ENCODE measurements around the gene FOXS1.
"Not testable (repeated sequence)": the region's sequence is repeated elsewhere in the genome, so short reads cannot be mapped to it uniquely, and the experiment has no call there.

The FOXS1 gene

GRCh38 chr20:31820228-31820627 lies 25.2 kb downstream of the FOXS1 start:
- no peaks in the 10 kb centered on the region for H3K9me3 ChIP-seq (ENCODE audit: control insufficient read depth in 2 of 2, low read length in 2 of 2)
- peaks cover 0 to 3% of the 10 kb centered on the region in 2 donors for H3K27me3 ChIP-seq (ENCODE audit: control insufficient read depth in 1 of 2, insufficient read depth in 2 of 2, low read length in 2 of 2)
- H3K36me3 ChIP-seq (ENCODE audit: control insufficient read depth in 2 of 2, insufficient read depth in 2 of 2, low read length in 2 of 2) = no peaks in the 10 kb centered on the region
- H3K4me1 ChIP-seq (ENCODE audit: control insufficient read depth, insufficient read depth, low read length) = peaks cover 13% of the 10 kb centered on the region
- H3K27ac ChIP-seq (ENCODE audit: low read length) = no peak overlapping the region
- no peak overlapping the region for H3K4me3 ChIP-seq (ENCODE audit: low read length in 2 of 2)
- H3K9ac ChIP-seq (ENCODE audit: low read length in 2 of 2) = no peak overlapping the region

DNA sequence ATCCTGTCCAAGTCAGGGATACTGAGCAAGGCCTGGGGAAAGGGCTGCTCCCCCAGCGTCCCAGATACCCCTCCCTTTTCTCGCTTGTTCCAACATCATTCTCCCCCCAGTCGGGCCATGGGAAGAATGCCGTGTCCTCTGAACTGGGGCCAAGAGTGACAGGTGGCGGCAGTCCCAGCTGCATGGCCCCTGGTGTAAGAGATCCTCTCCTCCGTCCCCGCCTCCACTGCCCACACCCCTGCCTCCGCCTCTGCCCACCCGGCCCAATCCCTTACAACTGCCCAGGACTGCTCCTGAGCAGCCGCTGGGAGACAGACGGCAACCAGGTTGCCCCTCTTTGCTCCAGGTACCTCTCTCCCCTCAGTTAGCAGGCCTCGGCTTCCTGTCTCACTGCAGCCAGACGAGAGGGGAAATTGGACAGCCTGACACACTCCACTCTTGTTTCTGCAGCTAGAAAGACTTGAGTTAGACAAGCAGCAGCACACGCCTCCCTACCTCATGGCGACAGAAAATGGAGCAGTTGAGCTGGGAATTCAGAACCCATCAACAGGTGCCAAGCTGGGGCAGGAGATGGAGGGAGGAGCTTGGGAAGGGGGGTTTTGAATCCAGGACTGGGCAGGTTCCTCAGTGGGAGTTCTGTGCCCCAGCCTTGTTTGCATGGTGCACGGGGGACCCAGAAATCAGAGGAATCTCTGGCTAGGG lies 26.2 kb downstream of the FOXS1 start, which contains the start of gene MYLK2:
MYLK2 (plus strand) TSS at position 274 of the 702 bp plus-strand sequence; CDS start at position 499, 225 bp downstream.
- H3K36me3 ChIP-seq (ENCODE audit: control insufficient read depth in 2 of 2, insufficient read depth in 2 of 2, low read length in 2 of 2) = no peaks in the 10 kb centered on the region
- peaks cover 13% of the 10 kb centered on the region for H3K4me1 ChIP-seq (ENCODE audit: control insufficient read depth, insufficient read depth, low read length)
- H3K27me3 ChIP-seq (ENCODE audit: control insufficient read depth in 1 of 2, insufficient read depth in 2 of 2, low read length in 2 of 2) = no peaks in the 10 kb centered on the region
- no peaks in the 10 kb centered on the region for H3K9me3 ChIP-seq (ENCODE audit: control insufficient read depth in 2 of 2, low read length in 2 of 2)
- no peak within 1 kb of the TSS for H3K27ac ChIP-seq (ENCODE audit: low read length)
- H3K4me3 ChIP-seq (ENCODE audit: low read length in 2 of 2) = no peak within 1 kb of the TSS
- no peak within 1 kb of the TSS for H3K9ac ChIP-seq (ENCODE audit: low read length in 2 of 2)

- no peak overlapping the region for H3K9ac ChIP-seq (ENCODE audit: low read length in 2 of 2)
- no peak overlapping the region for H3K27ac ChIP-seq (ENCODE audit: low read length)
- no peaks in the 10 kb centered on the region for H3K36me3 ChIP-seq (ENCODE audit: control insufficient read depth in 2 of 2, insufficient read depth in 2 of 2, low read length in 2 of 2)
- H3K4me1 ChIP-seq (ENCODE audit: control insufficient read depth, insufficient read depth, low read length) = peaks cover 13% of the 10 kb centered on the region
- H3K27me3 ChIP-seq (ENCODE audit: control insufficient read depth in 1 of 2, insufficient read depth in 2 of 2, low read length in 2 of 2) = no peaks in the 10 kb centered on the region
- no peaks in the 10 kb centered on the region for H3K9me3 ChIP-seq (ENCODE audit: control insufficient read depth in 2 of 2, low read length in 2 of 2)
- no peak overlapping the region for H3K4me3 ChIP-seq (ENCODE audit: low read length in 2 of 2)
Observed at GRCh38 chr20:31818376-31818908, 27.0 kb downstream of the FOXS1 start.

DNA sequence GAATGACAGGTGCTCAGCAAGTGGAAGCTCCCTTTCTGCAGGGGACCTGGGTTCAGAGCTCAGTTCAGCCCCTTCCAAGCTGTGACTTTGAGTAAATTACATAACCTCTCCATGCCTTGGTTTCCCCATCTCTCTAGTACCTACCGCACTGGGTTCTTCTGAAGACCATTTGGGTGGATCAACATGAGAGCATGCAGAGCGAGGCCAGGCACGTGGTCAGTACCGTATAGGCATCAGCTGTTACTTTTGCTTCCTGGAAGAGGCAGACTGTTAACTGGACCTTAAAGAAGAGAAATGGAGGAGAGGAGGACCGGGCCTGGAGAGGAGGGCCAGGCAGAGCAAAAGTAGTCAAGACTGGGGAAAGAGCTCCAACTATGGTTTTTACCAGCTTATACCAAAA lies 27.9 kb downstream of the FOXS1 start:
- Histone ChIP-seq H3K4me3 (ENCODE audit: low read length in 2 of 2) (no peak overlapping the region), H3K27ac (ENCODE audit: low read length) (no peak overlapping the region), H3K4me1 (ENCODE audit: control insufficient read depth, insufficient read depth, low read length) (peaks cover 5% of the 10 kb centered on the region), H3K27me3 (ENCODE audit: control insufficient read depth in 1 of 2, insufficient read depth in 2 of 2, low read length in 2 of 2) (no peaks in the 10 kb centered on the region), H3K36me3 (ENCODE audit: control insufficient read depth in 2 of 2, insufficient read depth in 2 of 2, low read length in 2 of 2) (no peaks in the 10 kb centered on the region), H3K9ac (ENCODE audit: low read length in 2 of 2) (no peak overlapping the region), H3K9me3 (ENCODE audit: control insufficient read depth in 2 of 2, low read length in 2 of 2) (no peaks in the 10 kb centered on the region)

GRCh38 chr20:31816221-31816620 lies 29.2 kb downstream of the FOXS1 start:
- peaks cover 8% of the 10 kb centered on the region for H3K4me1 ChIP-seq (ENCODE audit: control insufficient read depth, insufficient read depth, low read length)
- H3K27ac ChIP-seq (ENCODE audit: low read length) = no peak overlapping the region
- H3K27me3 ChIP-seq (ENCODE audit: control insufficient read depth in 1 of 2, insufficient read depth in 2 of 2, low read length in 2 of 2) = no peaks in the 10 kb centered on the region
- H3K4me3 ChIP-seq (ENCODE audit: low read length in 2 of 2) = no peak overlapping the region
- no peaks in the 10 kb centered on the region for H3K9me3 ChIP-seq (ENCODE audit: control insufficient read depth in 2 of 2, low read length in 2 of 2)
- H3K36me3 ChIP-seq (ENCODE audit: control insufficient read depth in 2 of 2, insufficient read depth in 2 of 2, low read length in 2 of 2) = no peaks in the 10 kb centered on the region
- H3K9ac ChIP-seq (ENCODE audit: low read length in 2 of 2) = no peak overlapping the region

- Histone ChIP-seq H3K27ac (ENCODE audit: low read length) (no peak overlapping the region), H3K36me3 (ENCODE audit: control insufficient read depth in 2 of 2, insufficient read depth in 2 of 2, low read length in 2 of 2) (no peaks in the 10 kb centered on the region), H3K9ac (ENCODE audit: low read length in 2 of 2) (no peak overlapping the region), H3K4me3 (ENCODE audit: low read length in 2 of 2) (no peak overlapping the region), H3K27me3 (ENCODE audit: control insufficient read depth in 1 of 2, insufficient read depth in 2 of 2, low read length in 2 of 2) (no peaks in the 10 kb centered on the region), H3K4me1 (ENCODE audit: control insufficient read depth, insufficient read depth, low read length) (peaks cover 8% of the 10 kb centered on the region), H3K9me3 (ENCODE audit: control insufficient read depth in 2 of 2, low read length in 2 of 2) (no peaks in the 10 kb centered on the region)
Observed at GRCh38 chr20:31815408-31816188, 29.8 kb downstream of the FOXS1 start.

DNA sequence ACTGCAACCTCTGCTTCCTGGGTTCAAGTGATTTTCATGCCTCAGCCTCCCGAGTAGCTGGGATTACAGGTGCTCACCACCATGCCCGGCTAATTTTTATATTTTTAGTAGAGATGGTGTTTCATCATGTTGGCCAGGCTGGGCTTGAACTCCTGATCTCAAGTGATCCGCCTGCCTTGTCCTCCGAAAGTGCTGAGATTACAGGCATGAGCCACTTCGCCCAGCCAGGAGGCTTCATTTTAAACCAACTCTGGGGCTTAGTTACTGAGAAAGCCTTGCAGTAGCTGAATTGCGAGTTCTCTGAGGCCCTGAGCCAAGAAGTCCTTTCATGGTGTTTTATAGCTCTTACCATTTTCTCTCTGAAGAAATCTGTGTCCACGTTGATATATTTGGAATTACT lies 31.3 kb downstream of the FOXS1 start:
- not testable (repeated sequence) for H3K4me3 ChIP-seq (ENCODE audit: low read length in 2 of 2); H3K27ac ChIP-seq (ENCODE audit: low read length); H3K9me3 ChIP-seq (ENCODE audit: control insufficient read depth in 2 of 2, low read length in 2 of 2); H3K27me3 ChIP-seq (ENCODE audit: control insufficient read depth in 1 of 2, insufficient read depth in 2 of 2, low read length in 2 of 2); H3K36me3 ChIP-seq (ENCODE audit: control insufficient read depth in 2 of 2, insufficient read depth in 2 of 2, low read length in 2 of 2); H3K9ac ChIP-seq (ENCODE audit: low read length in 2 of 2); H3K4me1 ChIP-seq (ENCODE audit: control insufficient read depth, insufficient read depth, low read length)

DNA sequence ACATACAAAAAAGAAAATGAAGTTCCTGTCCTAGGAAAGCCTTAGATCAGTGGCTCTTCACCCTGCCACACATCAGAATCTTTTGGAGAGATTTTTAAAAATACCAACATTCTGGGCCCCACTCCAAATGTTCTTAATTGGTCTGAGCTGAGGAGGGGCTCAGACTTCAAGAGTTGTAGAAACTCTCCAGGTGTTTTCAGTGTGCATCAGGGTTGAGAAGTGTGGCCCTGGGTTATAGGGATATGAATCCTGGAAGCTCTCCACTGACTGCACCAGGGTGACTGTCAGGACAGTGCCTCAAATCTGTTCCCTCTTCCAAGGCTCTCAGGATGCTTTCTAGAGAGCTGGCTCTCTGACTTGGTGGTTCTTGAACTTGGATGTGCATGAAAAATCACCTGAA lies 31.8 kb downstream of the FOXS1 start:
- H3K4me3 ChIP-seq (ENCODE audit: low read length in 2 of 2) = no peak overlapping the region
- no peaks in the 10 kb centered on the region for H3K27me3 ChIP-seq (ENCODE audit: control insufficient read depth in 1 of 2, insufficient read depth in 2 of 2, low read length in 2 of 2)
- no peaks in the 10 kb centered on the region for H3K36me3 ChIP-seq (ENCODE audit: control insufficient read depth in 2 of 2, insufficient read depth in 2 of 2, low read length in 2 of 2)
- peaks cover 8% of the 10 kb centered on the region for H3K4me1 ChIP-seq (ENCODE audit: control insufficient read depth, insufficient read depth, low read length)
- H3K27ac ChIP-seq (ENCODE audit: low read length) = no peak overlapping the region
- H3K9ac ChIP-seq (ENCODE audit: low read length in 2 of 2) = no peak overlapping the region
- H3K9me3 ChIP-seq (ENCODE audit: control insufficient read depth in 2 of 2, low read length in 2 of 2) = no peaks in the 10 kb centered on the region

DNA sequence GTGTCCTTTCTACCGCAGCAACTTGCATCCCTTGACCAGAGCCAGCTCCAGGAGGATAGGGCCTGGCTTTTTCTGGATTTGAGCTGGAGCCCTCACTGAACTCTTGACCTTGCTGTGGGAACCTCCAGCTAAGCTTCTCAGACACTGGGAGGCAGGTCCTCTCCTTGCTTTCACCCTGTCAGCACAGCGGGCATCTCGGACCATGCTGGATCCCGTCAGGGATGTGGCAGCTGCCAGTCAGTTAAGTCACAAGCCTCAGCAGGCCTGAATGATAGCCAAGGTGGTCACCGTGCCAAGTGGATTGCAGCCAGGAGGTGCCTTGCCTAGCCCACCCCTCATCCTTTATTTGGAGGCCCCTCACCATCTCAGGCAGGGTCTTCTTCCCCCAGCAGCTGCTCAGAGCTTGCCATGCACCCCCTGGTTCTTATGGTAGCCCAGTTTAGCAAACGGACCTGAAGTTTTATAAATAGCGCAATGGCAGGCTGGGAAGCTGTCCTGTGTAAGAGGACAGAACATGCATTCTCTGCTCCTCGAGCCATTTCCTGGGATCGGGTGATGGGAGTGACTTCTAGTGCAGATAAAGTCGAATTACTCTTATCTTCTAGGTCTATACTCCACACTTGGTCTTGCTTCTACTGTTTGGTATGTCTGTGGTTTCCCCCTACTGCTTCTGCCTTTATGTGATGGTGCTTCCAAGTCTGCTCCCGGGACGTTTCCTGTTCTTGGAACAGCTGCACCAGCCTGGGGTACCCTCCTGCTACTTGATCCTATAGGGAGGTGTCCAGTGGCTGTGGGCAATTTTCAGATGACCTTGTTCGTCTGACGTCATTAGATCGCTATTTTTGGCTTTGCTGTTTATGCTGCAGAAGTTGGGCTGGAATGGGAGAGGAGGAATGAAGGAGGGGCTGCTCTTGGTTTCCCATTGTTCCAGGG lies 33.3 kb downstream of the FOXS1 start:
- no peak overlapping the region for H3K4me3 ChIP-seq (ENCODE audit: low read length in 2 of 2)
- H3K4me1 ChIP-seq (ENCODE audit: control insufficient read depth, insufficient read depth, low read length) = peaks cover 8% of the 10 kb centered on the region
- H3K36me3 ChIP-seq (ENCODE audit: control insufficient read depth in 2 of 2, insufficient read depth in 2 of 2, low read length in 2 of 2) = no peaks in the 10 kb centered on the region
- H3K27ac ChIP-seq (ENCODE audit: low read length) = no peak overlapping the region
- no peaks in the 10 kb centered on the region for H3K9me3 ChIP-seq (ENCODE audit: control insufficient read depth in 2 of 2, low read length in 2 of 2)
- no peak overlapping the region for H3K9ac ChIP-seq (ENCODE audit: low read length in 2 of 2)
- H3K27me3 ChIP-seq (ENCODE audit: control insufficient read depth in 1 of 2, insufficient read depth in 2 of 2, low read length in 2 of 2) = no peaks in the 10 kb centered on the region

DNA sequence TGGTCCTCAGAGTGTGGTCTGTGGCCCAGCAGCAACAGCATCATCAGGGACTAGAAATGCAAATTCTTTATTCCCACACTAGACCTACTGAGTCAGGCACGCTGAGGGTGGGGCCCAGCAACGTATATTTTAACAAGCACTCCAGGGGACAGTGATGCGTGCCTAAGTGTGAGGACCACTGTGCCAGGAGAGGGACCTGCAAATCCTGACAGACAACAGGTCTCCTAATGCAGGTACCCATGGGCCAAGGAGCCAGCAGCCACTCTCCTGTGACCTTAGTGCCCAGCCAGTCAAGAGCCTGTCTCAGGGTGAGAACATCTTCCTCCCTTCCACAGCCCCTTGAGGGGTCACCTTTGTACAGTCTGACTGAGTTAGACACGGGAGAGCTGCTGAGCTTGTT lies 34.2 kb downstream of the FOXS1 start:
- H3K4me1 ChIP-seq (ENCODE audit: control insufficient read depth, insufficient read depth, low read length) = peaks cover 12% of the 10 kb centered on the region

More for the DNA sequence above, 34.2 kb downstream of the FOXS1 start:
- no peaks in the 10 kb centered on the region for H3K9me3 ChIP-seq (ENCODE audit: control insufficient read depth in 2 of 2, low read length in 2 of 2)
- H3K4me3 ChIP-seq (ENCODE audit: low read length in 2 of 2) = no peak overlapping the region
- H3K27ac ChIP-seq (ENCODE audit: low read length) = no peak overlapping the region
- H3K27me3 ChIP-seq (ENCODE audit: control insufficient read depth in 1 of 2, insufficient read depth in 2 of 2, low read length in 2 of 2) = no peaks in the 10 kb centered on the region
- no peaks in the 10 kb centered on the region for H3K36me3 ChIP-seq (ENCODE audit: control insufficient read depth in 2 of 2, insufficient read depth in 2 of 2, low read length in 2 of 2)
- H3K9ac ChIP-seq (ENCODE audit: low read length in 2 of 2) = no peak overlapping the region
